Forelimb muscle (tissue), 1 donor: Measurements from ENCODE around the gene UBE2Q2. TPM values are rescaled to one million over a fixed set of nuclear protein-coding genes. Genes with fewer than 3 reads are reported as not detected.

Experiments used
- DNase-seq: peaks from one replicate; pipeline ENCODE4 v3.0.0-alpha.2; 2013; ENCODE audit warnings: low read depth
- polyA plus RNA-seq: library from polyadenylated mRNA; unstranded; fragments of 120-200 nt; gene quantifications from one replicate; pipeline ENCODE4 v1.2.1, GENCODE V29; 2013; ENCODE audit not compliant: insufficient read length

Gene UBE2Q2
- polyA plus RNA-seq, 1 donor: 47.1 TPM

DNA sequence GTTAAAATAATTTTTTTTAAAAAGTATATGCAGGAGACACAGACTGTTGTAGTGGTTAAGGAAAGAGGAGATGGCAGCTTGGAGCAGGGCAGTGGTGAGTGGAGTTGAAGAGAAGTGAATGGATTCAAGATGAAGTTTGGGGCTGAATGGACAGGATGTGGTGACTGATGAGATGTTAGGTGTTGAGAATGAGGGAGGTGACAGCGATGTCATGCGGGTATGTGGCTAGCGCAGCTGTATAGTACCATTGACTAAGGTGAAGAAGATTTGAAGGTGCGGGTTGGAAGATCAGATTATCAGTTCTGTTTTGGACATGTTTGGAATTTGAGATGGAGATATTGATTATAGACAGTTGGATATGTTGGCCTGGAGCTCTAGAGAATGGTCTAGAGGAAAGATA lies 80.5 kb downstream of the UBE2Q2 start:
- DNase-seq: no peak

DNA sequence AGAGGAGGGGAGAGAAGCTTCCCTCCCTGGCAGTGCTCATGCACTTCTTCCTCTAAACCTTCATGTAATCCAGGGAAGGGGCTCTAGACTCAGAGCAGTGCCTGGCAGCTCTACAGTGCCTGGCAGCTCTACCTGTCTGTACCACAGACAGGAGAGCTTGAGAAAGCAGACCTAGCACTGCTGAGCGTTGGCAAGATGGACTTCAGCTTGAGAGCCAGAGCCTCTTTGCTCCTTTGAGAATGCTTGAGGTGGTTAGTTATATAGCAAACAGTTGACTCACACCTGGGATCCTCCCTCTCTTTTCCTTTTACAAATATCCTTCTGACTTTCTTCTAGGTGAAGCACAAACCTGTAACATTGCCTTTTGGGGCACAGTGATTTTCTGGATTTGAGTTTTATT lies 81.3 kb downstream of the UBE2Q2 start:
- no peak for DNase-seq

DNA sequence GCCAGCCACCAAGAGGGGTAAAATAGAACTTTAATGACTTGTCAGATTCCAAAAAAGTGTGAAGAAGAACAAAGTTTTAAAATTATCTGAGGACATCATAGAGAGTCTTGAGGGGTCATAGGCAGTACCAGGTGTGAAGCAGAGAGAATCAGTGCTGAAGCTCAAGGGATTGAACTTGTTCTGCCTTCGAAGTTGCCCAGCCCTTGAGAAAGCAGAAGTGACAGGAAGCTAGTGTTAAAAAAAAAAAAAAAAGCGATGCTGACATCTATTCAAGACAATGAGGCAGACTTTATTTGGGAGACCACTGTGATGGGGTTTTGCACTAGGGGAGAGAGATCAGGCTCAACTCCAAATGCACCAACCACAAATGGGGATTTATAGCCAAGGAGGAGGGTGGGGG lies 82.2 kb downstream of the UBE2Q2 start:
- DNase-seq: no peak

DNA sequence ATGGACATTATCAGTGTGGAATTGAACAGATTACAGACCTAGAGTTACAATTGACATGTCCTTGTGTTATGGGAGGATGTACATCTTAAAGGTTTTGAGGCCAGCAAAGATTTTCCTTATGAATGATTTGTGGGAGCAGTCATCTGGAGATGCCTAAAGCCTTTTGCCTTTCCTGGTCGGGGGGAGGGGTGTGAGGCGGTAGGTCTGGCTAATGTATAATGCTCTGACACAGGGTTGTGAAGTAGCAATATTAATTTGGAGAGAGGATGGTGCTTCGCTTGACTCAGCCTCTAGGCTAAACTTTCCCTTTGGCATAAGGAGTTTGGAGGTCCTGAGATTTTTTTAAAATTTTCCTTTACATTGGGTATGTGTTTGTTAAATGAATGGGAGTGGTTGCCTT lies 83.7 kb downstream of the UBE2Q2 start:
- no peak for DNase-seq

DNA sequence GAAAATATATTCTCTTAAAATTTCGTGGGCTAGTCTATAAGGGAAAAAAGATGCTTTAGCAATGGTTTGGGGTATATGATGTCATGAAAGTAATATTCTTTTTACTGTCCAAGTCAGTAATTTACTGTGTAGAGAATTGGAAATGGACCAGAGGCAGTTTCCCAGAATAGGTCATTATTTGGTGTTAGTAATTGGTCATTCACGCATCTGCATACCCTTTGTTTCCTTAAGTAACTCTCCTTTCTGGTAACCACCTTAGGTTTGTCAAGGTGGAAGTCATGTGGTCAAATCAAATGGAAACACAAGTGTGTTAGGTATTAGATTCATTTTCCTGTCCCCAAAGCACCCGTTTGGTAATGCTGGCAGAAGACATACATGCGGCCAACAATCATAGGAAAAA lies 84.4 kb downstream of the UBE2Q2 start:
- no peak for DNase-seq

DNA sequence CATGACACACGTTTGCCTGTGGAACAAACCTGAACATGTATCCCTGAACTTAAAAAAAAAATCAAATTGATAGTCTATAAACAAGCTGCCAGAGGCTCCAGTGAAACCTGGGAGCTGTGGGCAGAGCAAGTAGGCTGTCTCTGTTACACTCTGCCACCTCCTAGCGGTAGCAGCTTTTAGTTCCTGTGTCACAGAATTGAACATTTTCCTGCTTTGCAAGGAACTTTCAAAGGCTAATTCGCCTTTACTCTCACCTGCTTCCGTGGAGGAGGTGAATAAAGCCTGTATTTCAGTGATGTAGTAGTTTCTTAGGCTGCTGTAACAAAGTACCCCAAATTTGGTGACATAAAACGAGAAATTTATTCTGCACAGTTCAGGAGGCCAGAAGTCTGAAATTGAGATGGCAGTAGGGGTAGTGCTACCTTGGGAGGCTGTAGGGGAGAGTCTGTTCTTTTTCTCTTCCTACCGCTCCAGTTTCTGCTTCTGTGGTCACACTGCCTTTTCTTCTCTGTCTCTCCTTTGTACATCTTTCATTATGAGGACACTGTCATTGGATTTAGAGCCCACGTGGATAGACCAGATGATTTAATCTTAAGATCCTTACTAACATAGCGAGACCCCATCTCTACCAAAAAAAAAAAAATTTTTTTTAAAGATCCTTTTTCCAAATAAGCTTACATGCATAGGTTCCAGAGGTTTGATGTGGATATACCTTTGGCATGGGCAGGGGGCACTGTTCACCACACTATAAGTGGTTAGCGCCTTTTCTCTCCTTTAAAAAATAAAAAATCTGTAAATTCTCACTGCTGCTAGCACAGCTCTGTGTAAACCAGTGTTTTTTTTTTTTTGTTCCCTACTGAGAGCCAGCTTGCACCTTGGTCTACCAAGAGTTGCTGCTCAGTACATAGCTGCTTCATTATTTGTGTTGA lies 85.7 kb downstream of the UBE2Q2 start:
- DNase-seq: no peak

DNA sequence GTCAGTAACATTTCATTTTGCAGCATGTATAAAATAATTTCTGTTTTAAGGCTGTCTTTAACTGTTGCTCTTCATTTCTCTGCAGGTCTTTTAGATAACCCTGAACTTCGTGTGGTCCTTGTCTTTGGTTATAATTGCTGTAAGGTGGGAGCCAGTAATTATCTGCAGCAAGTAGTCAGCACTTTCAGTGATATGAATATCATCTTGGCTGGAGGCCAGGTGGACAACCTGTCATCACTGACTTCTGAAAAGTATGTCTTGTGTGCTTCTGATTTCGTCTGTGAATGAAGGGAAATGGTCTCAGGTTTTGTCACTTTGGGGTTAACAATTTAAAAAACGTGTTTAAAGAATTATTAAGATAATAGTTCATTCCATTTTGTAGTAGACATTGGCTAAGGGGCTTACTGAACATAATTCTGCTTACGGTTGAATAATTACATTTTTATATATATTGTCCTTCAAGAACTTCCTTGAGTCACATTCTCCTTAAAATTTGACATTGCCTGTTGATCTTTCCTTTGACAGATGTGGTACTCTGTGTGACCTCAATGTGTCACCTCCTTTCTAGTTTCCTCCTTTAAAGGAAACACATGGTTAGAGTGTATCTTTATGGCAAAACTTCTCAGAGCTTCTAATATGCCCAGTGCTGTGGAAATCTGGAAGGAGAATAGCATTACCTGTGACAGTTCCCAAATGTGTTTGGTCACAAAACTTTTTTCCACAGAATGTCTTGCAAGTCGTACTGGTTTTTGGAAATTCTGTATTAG lies 86.7 kb downstream of the UBE2Q2 start:
- no peak for DNase-seq

DNA sequence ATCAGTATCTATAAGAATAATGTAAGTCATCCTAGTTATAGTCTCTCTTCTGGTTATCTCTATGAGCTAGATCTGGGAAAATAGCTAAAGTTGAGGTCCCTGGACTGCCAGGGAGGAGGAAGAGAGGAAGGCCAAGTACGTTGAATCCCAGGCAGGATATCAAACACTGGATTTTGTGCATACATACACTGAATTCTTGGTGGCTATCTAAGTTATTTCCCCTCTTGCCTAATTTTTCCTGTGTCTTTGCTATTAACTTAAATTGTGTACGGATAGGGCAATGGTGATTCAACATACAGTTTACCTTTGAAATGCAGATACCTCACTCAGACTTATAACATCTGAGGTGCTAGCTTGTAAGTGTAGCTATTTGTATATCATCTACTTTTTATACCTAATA lies 87.6 kb downstream of the UBE2Q2 start:
- no peak for DNase-seq

DNA sequence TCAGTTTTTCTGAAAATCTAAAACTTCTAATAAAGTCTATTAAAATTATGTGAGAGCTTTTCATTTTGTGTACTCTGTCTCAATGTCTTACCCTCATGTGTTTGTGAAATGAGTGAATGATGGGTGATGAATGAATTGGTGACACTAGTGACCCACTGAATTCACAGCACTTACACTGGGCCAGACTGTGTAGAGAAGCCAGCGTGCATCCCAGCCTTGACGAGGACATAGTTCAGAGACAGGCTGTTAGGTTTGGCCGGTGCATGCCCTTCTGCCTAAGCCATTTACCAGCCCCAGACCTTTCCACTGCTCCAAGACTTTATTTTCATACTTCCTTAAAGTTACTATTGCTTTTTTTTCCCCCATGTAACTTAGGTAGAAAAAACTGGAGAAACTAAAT lies 99.2 kb downstream of the UBE2Q2 start:
- no peak for DNase-seq

DNA sequence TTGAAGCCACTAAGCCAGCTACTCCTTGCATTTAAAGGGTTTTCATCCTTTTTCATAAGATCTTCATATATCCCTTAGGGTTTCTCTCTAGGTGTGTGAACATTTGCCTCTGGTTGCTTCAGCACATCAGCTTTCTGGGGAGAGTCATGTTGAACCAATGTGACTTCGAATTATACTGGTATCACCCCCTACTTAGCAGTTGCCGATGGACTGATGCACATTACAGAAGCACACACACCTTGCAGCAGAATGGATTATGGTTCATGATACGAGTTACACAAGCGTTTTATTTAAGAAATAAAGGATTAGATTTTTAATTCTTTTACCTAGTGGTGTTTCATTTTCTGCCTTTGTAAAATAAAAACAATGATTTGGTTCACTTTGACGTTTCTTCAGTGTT lies 100.0 kb downstream of the UBE2Q2 start:
- DNase-seq: no peak

DNA sequence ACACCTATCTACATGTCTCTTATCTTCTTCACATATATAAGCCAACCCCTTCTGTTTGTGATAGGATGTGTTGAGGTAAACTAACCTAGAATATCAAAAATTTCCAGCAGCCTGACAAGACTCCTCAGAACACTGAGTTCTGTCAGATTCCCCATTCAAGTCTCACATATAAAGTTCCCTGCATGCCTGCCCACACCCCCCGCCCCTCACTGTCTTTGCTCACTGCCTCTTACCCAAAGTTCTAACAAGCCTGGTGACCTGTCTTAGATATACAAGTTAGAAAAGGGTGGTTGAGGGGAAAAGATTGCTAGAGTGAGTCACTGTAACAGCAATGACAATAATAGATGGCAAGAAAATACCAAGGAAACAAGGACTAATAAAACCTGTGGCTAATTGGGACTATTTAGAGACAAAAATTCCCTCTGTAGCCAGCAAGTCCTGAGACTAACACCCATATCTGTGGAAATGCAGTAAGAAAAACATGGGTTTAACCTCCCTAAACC lies 100.5 kb downstream of the UBE2Q2 start:
- no peak for DNase-seq

DNA sequence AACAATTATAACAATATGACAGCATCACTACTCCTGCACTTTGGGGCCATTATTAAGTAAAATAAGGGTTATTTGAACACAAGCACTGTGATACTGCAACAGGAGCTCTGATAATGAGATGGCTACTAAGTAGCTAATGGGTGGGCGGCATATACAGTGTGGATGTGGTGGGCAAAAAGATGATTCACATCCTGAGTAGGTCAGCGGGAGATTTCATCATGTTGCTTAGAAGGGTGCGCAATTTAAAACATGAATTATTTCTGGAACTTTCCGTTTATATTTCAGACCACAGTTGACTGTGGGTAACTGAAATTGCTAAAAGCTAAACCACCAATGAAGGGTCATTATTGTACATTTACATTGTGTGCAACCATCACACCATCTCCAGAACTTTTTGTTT lies 102.7 kb downstream of the UBE2Q2 start:
- DNase-seq: no peak

DNA sequence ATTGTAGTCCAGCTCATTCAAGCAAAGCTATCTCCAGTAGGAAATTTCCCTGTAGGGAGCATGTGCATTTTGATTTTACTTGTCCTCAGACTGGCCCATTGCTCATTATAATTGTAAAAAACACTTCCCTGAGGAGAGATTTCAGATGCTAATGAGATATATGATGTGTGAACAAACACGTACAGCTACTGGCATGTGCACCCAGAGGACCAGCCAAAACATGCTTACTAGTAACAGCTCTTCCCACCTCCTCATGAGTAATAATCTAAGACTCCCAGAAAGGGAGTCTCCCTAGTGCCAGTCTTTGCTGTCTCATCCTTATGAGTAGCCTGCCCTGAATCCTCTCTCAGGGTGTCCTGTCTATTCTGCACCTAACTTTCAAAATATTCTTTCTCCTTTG lies 103.8 kb downstream of the UBE2Q2 start:
- no peak for DNase-seq

DNA sequence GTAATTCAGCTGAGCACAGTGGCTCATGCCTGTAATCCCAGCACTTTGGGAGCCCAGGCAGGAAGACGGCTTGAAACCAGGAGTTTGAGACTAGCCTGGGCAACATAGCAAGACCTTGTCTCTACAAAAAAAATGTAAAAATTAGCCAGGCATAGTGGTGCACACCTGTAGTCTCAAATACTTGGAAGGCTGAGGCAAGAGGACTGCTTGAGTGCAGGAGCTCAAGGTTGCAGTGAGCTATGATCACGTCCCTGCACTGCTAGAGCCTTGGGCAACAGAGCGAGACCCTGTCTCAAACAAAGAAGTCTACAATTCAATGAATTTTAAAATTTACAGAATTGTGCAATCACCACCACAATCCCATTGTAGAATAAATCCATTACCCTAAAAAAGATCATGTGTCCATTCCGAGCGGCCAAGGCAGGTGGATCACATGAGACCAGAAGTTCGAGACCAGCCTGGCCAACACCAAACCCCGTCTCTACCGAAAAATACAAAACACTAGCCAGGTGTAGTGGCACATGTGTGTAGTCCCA lies 105.6 kb downstream of the UBE2Q2 start:
- no peak for DNase-seq

Other genes starting within 250 kb of the UBE2Q2 start
- gene SNUPN, start 217.7 kb upstream of the UBE2Q2 start, polyA plus RNA-seq: 17.6 TPM
- 30.2 TPM for gene IMP3, start 203.2 kb upstream of the UBE2Q2 start, polyA plus RNA-seq
- 12.6 TPM for gene SNX33, start 195.5 kb upstream of the UBE2Q2 start, polyA plus RNA-seq
- gene CSPG4, start 130.6 kb upstream of the UBE2Q2 start, polyA plus RNA-seq: 108 TPM
- 21.7 TPM for gene FBXO22, start 60.4 kb downstream of the UBE2Q2 start, polyA plus RNA-seq
- 0.54 TPM for gene NRG4, start 169.0 kb downstream of the UBE2Q2 start, polyA plus RNA-seq
- gene TMEM266, start 216.5 kb downstream of the UBE2Q2 start, polyA plus RNA-seq: 0.44 TPM